ENCODE results near the gene LRRC10B.

Gene LRRC10B

GRCh38 chr11:61549662-61550568 lies 41.4 kb downstream of the LRRC10B start:
- no peak for DNase-seq

GRCh38 chr11:61550665-61551227 lies 42.2 kb downstream of the LRRC10B start:
- DNase-seq: no peak

- DNase-seq: no peak
Observed at GRCh38 chr11:61551634-61552033, 43.1 kb downstream of the LRRC10B start.

GRCh38 chr11:61552108-61552635 lies 43.6 kb downstream of the LRRC10B start:
- no peak for DNase-seq

- no peak for DNase-seq
Observed at GRCh38 chr11:61553373-61554171, 45.0 kb downstream of the LRRC10B start.

GRCh38 chr11:61554172-61554988 lies 45.8 kb downstream of the LRRC10B start:
- no peak for DNase-seq

GRCh38 chr11:61555051-61555969 lies 46.8 kb downstream of the LRRC10B start:
- DNase-seq: no peak

- no peak for DNase-seq
Observed at GRCh38 chr11:61555978-61556377, 47.4 kb downstream of the LRRC10B start.

GRCh38 chr11:61556621-61557020 lies 48.1 kb downstream of the LRRC10B start:
- no peak for DNase-seq
